Suppressor macrophage (primary cell): ENCODE results near the gene IQCM.
"Not testable (repeated sequence)": the region's sequence is repeated elsewhere in the genome, so short reads cannot be mapped to it uniquely, and the experiment has no call there.

ENCODE experiments used
- DNase-seq, 4 experiments: peaks; one replicate each; pipeline ENCODE4 v3.0.0-alpha.2; 2020 to 2022

The IQCM gene

DNA sequence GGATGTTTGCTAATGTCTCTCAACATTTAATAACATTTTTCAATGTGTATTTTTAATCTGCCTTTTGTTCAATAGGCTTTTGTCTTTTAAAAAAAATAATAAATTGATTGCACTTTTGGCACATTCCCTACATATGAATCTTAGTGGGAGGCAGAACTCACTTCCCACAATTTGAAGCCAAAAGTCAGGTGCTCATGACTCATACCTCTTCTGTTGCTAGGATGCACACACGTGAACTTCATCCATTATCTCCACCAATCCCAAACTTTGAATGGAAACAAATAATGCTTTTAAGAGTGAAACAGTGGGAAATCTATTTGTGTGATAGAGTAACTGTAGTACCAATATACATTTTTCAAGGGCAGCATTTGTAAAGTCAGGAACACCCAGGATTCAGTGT is 260.5 kb downstream of the IQCM start:
- DNase-seq = no peak

DNA sequence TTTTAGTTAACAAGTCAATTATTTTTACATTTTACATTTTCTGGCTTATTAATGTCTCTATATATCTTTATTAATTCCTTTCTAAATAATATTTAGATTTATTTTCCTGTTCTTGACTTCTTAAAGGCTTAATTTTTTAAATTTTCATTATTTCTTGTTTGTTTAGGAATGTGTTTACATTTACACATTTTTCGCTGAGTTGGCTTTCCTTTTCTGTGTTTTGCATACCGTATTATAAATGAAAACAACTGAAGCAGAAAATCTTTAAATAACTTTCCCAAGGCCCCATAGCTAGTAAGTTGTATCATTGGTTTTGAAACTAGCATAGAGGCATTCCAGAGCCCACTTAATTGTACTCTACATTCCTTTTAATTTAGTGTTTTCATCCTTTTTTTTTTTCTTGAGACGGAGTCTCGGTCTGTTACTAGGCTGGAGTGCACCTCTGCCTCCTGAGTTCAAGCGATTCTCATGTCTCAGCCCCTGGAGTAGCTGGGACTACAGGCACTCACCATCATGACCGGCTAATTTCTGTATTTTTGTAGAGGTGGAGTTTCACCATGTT is 261.6 kb downstream of the IQCM start:
- no peak for DNase-seq

GRCh38 chr4:149552601-149553000 is 263.0 kb downstream of the IQCM start:
- no peak for DNase-seq

GRCh38 chr4:149549911-149550310 is 265.7 kb downstream of the IQCM start:
- no peak for DNase-seq

- DNase-seq = no peak
Measured at GRCh38 chr4:149534779-149535178, 280.9 kb downstream of the IQCM start.

- DNase-seq = no peak
Measured at GRCh38 chr4:149531861-149532260, 283.8 kb downstream of the IQCM start.

DNA sequence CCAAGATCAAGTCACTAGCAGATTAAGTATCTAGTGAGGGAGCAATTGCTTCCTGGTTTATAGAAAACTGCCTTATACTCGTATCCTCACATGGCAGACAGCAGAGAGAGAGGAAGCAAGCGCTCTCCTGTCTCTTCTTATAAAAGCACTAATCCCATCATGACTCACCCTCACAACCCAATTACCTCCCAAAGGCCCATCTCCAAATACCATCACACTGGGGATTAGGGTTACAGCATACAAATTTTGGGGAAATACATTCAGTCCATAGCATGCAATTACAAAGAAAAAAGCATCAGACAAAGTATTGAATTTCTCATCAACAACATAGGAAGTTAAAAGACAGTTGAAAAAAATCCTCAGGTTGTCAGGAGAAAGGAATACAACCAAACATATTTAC is 292.6 kb downstream of the IQCM start:
- DNase-seq = no peak

DNA sequence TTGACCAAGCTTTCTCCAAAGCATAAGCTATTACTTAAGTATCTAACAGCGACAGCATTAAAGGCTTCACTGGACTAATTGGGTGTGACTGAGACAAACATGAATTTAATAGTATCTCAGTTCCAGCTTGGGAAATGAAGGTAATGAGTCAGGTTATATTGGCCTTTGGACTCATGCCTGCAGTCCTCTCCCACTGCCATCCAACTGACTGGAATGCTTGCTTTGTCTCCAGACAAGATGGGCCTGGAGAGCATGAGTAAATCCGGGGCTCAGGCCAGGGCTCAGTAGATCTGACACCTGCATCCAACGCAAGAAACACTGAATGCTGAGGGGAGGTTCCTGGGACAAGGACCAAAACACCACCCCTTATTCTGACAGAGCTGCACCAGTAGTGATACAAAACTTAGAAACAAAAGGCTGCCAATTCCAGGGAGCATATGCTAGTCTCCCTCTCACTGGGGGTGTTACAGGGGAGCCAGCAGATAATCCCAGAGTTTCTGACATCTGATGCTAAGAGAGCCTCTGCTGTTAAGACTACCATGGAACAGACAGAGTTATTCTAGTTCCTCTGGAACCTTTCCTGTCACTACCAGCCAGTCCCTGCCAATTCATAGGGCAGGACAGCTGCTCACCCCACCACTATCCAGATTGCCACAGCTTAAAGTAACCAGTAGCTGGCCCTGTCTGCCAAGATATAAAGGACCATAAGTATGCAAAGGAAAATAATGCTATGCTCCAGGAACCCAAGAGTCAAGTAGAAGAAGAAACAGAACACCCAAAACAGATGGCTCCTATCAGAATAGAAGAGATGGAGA is 293.8 kb downstream of the IQCM start:
- no peak for DNase-seq

DNA sequence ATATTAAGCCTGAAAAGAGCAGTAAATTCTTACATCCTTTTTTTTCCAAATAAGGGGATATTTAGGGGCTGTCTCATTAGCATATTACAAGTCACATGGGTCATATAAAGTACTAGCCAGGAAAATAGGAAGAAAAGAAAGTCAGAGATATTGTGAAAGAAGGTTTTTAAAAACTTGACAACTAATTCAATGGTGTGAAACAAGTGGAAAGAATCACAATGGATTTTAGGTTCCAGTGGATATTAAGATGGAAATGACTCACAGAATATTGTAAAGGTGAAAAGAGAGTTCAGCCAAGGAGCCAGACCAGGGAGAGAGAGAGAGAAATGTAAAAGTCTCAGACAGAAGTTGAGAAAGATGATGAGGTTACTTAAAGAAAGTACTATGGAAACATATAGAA is 297.2 kb downstream of the IQCM start:
- no peak for DNase-seq

DNA sequence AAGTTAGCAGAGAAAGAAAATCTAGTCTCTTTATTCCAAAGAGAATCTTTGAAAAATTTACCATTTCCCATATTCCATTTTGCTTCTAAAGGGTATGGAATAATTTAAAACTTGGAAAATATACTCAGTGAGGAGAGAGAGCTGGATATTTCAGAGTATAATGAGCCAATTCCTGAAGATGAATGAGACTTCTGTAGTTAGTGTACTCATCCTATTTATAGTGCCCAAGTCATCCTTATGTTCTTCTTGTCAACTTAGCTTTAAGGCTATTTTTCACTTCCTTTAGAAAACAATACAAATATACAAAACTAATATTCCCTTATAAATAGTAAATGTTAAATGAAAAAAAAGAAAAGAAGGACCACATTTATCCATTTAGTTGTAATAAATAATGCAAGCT is 302.6 kb downstream of the IQCM start:
- no peak for DNase-seq

GRCh38 chr4:149512501-149512900 is 303.1 kb downstream of the IQCM start:
- DNase-seq = no peak

DNA sequence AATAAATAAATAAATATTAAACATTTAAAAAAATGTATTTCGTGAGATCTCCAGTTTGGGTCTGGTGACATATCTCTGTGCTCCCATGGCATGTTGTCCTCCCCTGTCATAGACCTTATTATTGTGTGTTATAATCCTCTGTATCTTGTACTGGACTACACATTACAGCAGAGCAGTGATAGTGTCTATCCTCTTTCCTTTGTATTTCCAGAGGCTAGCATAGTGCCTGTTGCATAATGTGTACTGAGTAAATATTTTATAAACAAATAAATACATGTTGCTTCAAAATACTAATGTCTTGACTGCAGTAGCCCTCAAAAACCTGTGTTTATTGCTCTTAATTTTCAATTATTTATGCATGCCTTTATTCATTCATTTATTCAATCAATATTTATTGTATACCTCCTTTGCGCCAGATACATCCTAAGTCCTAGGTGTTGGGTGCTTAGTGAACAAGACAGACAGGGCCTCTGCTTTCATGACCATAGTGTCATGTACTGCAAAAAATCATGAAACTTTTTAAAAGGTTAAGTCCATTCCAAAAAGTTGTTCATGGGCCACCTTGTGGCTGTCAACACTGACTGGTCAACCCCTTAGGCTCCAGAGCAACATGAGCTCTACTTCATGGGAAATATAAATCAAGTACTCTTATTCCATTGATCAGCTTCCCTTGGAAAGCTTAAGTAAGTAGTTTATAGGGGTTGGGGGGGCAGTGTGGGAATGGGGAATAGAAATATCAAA is 303.9 kb downstream of the IQCM start:
- no peak for DNase-seq

DNA sequence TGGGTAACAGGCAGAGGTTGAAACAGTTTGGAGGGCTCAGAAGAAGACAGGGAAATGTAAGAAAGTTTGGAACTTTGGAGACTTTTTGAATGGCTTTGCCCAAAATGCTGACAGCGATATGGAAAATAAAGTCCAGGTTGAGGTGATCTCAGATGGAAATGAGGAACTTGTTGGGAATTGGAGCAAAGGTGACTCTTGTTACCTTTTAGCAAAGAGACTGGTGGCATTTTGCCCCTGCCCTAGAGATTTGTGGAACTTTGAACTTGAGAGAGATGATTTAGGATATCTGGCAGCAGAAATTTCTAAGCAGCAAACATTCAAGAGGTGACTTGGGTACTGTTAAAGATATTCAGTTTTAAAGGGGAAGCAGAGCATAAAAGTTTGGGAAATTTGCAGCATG is 308.3 kb downstream of the IQCM start:
- not testable (repeated sequence) for DNase-seq

- DNase-seq = no peak
Measured at GRCh38 chr4:149500806-149501205, 314.8 kb downstream of the IQCM start.

- DNase-seq = no peak
Measured at GRCh38 chr4:149499726-149500125, 315.9 kb downstream of the IQCM start.

DNA sequence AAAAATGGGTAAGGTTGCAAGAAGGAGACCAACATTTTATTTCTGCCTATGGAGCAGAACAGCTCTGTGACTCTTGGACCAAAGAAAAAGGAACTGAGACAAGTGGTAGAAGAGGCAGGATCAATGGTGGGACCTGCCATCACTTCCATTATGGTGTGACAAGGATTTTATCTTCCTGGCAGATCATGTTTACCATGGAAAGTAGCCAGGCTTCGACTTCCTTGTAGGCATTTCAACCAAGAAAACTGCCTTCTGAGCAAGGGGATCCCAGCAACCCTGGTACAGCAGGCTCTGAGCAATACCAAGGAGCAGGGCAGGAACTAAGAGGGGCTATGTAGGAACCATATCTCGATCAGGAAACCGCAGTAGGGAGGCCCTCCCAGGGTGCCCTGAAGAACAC is 317.4 kb downstream of the IQCM start:
- DNase-seq = peak in 2 of 4 experiments; percentile 3 to 4

DNA sequence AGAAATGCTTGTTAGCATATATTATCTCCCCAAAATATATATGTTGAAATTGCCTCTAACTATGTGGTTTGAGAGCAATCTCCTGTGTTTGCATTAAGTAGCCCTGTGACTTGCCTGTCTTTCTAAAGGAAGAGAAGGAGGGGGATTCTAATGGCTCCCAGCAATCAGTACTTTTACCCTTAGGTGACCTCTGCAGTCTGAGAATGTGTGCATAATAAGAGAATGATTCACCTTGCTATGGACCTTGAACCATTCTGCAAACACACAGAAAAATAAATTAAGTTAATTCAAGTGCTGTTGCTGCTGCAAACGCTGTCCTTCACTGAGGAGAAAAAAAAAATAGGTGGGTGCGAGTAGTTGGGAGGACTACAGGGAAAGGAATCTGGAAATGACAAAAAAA is 322.2 kb downstream of the IQCM start:
- no peak for DNase-seq

DNA sequence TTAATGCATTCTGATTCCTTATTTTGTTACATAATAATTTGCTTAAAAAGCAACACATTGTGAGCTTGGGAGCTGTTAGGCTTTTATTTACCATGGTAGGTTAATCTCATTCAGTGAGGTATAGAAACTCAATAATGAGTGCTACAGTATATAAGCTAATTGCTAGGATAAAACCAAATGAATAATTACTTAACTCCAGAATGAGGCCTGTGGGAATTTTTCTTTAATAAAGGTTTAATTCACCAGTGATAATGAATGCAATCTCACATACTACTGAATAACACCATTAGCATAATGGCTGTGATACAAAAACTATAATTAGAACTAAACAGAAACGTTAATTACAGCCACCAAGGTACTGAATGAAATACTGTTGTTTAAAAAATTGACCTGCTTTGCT is 326.3 kb downstream of the IQCM start:
- DNase-seq = no peak

GRCh38 chr4:149486861-149487260 is 328.8 kb downstream of the IQCM start:
- no peak for DNase-seq

GRCh38 chr4:149468669-149469068 is 347.0 kb downstream of the IQCM start:
- DNase-seq = not testable (repeated sequence)

DNA sequence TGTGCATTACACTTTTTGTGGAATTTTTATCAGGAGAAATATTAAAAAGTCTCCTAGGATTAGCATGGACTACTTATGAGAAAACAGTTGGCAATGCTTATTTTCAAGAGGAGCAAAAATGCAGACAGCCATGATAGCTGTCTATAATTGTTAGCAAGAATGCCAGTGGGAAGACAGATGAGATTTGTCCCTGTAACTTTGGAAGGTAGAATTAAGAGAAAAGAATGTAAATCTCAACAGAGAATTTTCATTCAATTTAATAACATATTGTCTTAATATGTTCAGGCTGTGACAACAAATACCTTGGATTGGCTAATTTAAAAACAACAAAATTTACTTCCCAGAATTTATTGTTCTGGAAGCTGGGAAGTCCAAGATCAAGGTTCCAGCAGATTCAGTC is 349.2 kb downstream of the IQCM start:
- no peak for DNase-seq

- DNase-seq = no peak
Measured at GRCh38 chr4:149465955-149466354, 349.7 kb downstream of the IQCM start.

DNA sequence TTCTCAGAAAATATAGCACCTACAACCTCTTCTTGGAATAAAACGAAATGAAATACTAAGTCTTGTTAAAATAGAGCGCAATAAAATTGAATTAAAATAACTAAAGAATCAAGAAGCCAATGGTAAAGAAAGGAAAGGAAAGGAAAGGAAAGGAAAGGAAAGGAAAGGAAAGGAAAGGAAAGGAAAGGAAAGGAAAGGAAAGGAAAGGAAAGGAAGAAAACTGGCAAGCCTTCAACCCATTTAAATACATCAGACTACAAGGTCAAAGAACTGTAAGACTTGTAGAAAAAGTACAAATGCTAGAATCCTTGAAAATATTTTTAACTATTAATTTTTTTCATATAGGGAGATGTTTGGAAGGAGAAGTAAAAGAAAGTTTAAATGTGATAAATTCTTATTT is 372.1 kb downstream of the IQCM start:
- no peak for DNase-seq

DNA sequence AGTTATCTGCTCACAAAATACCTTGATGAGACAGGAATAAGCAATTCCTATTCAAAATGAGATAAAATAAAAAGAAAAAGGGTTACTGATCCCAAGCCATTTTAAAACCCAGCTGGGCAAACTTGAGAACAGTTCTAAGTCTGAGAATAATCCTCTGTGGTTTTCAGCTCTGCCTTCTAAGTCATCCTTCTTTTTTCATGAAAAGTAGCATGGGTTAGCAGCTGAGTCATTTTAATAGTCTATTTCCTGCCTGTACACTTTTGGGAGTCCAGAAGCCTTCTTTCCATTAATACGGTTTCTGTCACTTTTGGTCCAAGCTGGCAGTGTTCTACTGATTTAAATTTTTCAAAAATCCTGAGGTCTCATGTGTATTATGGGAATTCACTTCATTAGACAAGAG is 374.3 kb downstream of the IQCM start:
- no peak for DNase-seq
